ENCODE data around the gene LRP11. TPM values are rescaled to one million over a fixed set of nuclear protein-coding genes. Genes with fewer than 3 reads are reported as not detected.

LRP11 gene
- total RNA-seq, 2 experiments from 2014 or later: 1.5 TPM

- no TSS peak for BruUV-seq (replicated peaks)
- no peaks in the 10 kb centered on the region for H4K20me1 ChIP-seq (ENCODE audit: insufficient read depth, low read length)
- TF ChIP-seq EZH2phosphoT487 (IDR thresholded peaks at IDR 0.05; ENCODE audit: borderline replicate concordance, low read depth, low read length) (no peak), CTCF (conservative IDR thresholded peaks at IDR 0.05; ENCODE audit: low read length) (no peak)
Measured at GRCh38 chr6:149847939-149848267, 16.3 kb downstream of the LRP11 start.

GRCh38 chr6:149846321-149846720 is 17.8 kb downstream of the LRP11 start:
- intact Hi-C loops (cut with micrococcal nuclease; ENCODE audit: unreplicated experiment): no loop called here
- H3K4me2 ChIP-seq (ENCODE audit: low read length): no peak overlapping the region
- H3K36me3 ChIP-seq (ENCODE audit: insufficient read depth, low read length): no peaks in the 10 kb centered on the region
- no peak overlapping the region for H3K27ac ChIP-seq (ENCODE audit: low read depth, low read length, poor library complexity, severe bottlenecking)
- POLR2A ChIA-PET: interaction anchor here (0.7 kb wide), 1 partner anchor 1224 kb away, joined by 3 read pairs; no protein-coding TSS in a partner anchor
- no peaks in the 10 kb centered on the region for H3K79me2 ChIP-seq (ENCODE audit: insufficient read depth, low read depth, low read length)
- no TSS peak for BruUV-seq (replicated peaks)
- H3K9me3 ChIP-seq (ENCODE audit: low read length): no peaks in the 10 kb centered on the region
- peaks cover under 1% of the 10 kb centered on the region for H3K4me1 ChIP-seq (ENCODE audit: insufficient read depth, low read length, poor library complexity, severe bottlenecking)
- no peaks in the 10 kb centered on the region for H3K9me2 ChIP-seq (ENCODE audit: insufficient read depth, low read length)
- CTCF ChIA-PET (ENCODE audit: unreplicated experiment): no interaction called here
- no peak for DNase-seq (ENCODE audit: low spot score)
- no peak for TF ChIP-seq EZH2phosphoT487 (IDR thresholded peaks at IDR 0.05; ENCODE audit: borderline replicate concordance, low read depth, low read length)
- no peak for TF ChIP-seq CTCF (conservative IDR thresholded peaks at IDR 0.05; ENCODE audit: low read length)
- H3K4me3 ChIP-seq (ENCODE audit: low read depth, low read length, poor library complexity, severe bottlenecking): no peak overlapping the region
- no peaks in the 10 kb centered on the region for H4K20me1 ChIP-seq (ENCODE audit: insufficient read depth, low read length)
- H2AFZ ChIP-seq (ENCODE audit: low read length): no peak overlapping the region

More at GRCh38 chr6:149847939-149848267, 16.3 kb downstream of the LRP11 start:
- Histone ChIP-seq H3K4me3 (ENCODE audit: low read depth, low read length, poor library complexity, severe bottlenecking) (no peak overlapping the region), H3K36me3 (ENCODE audit: insufficient read depth, low read length) (no peaks in the 10 kb centered on the region), H3K27ac (ENCODE audit: low read depth, low read length, poor library complexity, severe bottlenecking) (no peak overlapping the region), H3K79me2 (ENCODE audit: insufficient read depth, low read depth, low read length) (no peaks in the 10 kb centered on the region), H3K9me3 (ENCODE audit: low read length) (no peaks in the 10 kb centered on the region), H3K9me2 (ENCODE audit: insufficient read depth, low read length) (no peaks in the 10 kb centered on the region), H3K4me2 (ENCODE audit: low read length) (no peak overlapping the region), H3K4me1 (ENCODE audit: insufficient read depth, low read length, poor library complexity, severe bottlenecking) (peaks cover 16% of the 10 kb centered on the region), H2AFZ (ENCODE audit: low read length) (no peak overlapping the region)
- ChIA-PET CTCF (ENCODE audit: unreplicated experiment) (no interaction called here), POLR2A (no interaction called here)
- intact Hi-C loops (cut with micrococcal nuclease; ENCODE audit: unreplicated experiment): no loop called here
- no peak for DNase-seq (ENCODE audit: low spot score)

- BruUV-seq (replicated peaks): no TSS peak
- POLR2A ChIA-PET: interaction anchor here (0.7 to 1.3 kb wide), 2 partner anchors 9 to 1225 kb away, joined by 3 read pairs; no protein-coding TSS in a partner anchor
Measured at GRCh38 chr6:149845549-149845948, 18.6 kb downstream of the LRP11 start.

More at GRCh38 chr6:149845549-149845948, 18.6 kb downstream of the LRP11 start:
- DNase-seq (ENCODE audit: low spot score): no peak
- no peaks in the 10 kb centered on the region for H3K36me3 ChIP-seq (ENCODE audit: insufficient read depth, low read length)
- H4K20me1 ChIP-seq (ENCODE audit: insufficient read depth, low read length): no peaks in the 10 kb centered on the region
- H2AFZ ChIP-seq (ENCODE audit: low read length): no peak overlapping the region
- no peak overlapping the region for H3K4me3 ChIP-seq (ENCODE audit: low read depth, low read length, poor library complexity, severe bottlenecking)
- H3K4me2 ChIP-seq (ENCODE audit: low read length): no peak overlapping the region
- H3K79me2 ChIP-seq (ENCODE audit: insufficient read depth, low read depth, low read length): no peaks in the 10 kb centered on the region
- no peaks in the 10 kb centered on the region for H3K9me3 ChIP-seq (ENCODE audit: low read length)
- intact Hi-C loops (cut with micrococcal nuclease; ENCODE audit: unreplicated experiment): no loop called here
- no peaks in the 10 kb centered on the region for H3K9me2 ChIP-seq (ENCODE audit: insufficient read depth, low read length)
- H3K27ac ChIP-seq (ENCODE audit: low read depth, low read length, poor library complexity, severe bottlenecking): no peak overlapping the region
- CTCF ChIA-PET (ENCODE audit: unreplicated experiment): no interaction called here
- no peaks in the 10 kb centered on the region for H3K4me1 ChIP-seq (ENCODE audit: insufficient read depth, low read length, poor library complexity, severe bottlenecking)
- TF ChIP-seq CTCF (conservative IDR thresholded peaks at IDR 0.05; ENCODE audit: low read length) (no peak), EZH2phosphoT487 (IDR thresholded peaks at IDR 0.05; ENCODE audit: borderline replicate concordance, low read depth, low read length) (no peak)

All from OCI-LY7 (cell line).